ENCODE measurements around the gene GPBP1.
"Not testable (repeated sequence)": the region's sequence is repeated elsewhere in the genome, so short reads cannot be mapped to it uniquely, and the experiment has no call there.

The GPBP1 gene

GRCh38 chr5:57177479-57178156 is 3.8 kb downstream of the GPBP1 start:
- peak overlapping the region; percentile 98 for H3K4me3 ChIP-seq (replicated peaks; ENCODE audit: low read depth, low read length)
- no peak for TF ChIP-seq CTCF (IDR thresholded peaks at IDR 0.05; ENCODE audit: low read length, missing control alignments)
- DNase-seq (ENCODE audit: low read depth) = no peak

GRCh38 chr5:57178238-57178637 is 4.4 kb downstream of the GPBP1 start:
- not testable (repeated sequence) for DNase-seq (ENCODE audit: low read depth)
- H3K4me3 ChIP-seq (replicated peaks; ENCODE audit: low read depth, low read length) = peak overlapping the region; percentile 98

- peak overlapping the region; percentile 98 for H3K4me3 ChIP-seq (replicated peaks; ENCODE audit: low read depth, low read length)
- no peak for TF ChIP-seq CTCF (IDR thresholded peaks at IDR 0.05; ENCODE audit: low read length, missing control alignments)
- DNase-seq (ENCODE audit: low read depth) = no peak
Observed at GRCh38 chr5:57179262-57180200, 5.7 kb downstream of the GPBP1 start.

DNA sequence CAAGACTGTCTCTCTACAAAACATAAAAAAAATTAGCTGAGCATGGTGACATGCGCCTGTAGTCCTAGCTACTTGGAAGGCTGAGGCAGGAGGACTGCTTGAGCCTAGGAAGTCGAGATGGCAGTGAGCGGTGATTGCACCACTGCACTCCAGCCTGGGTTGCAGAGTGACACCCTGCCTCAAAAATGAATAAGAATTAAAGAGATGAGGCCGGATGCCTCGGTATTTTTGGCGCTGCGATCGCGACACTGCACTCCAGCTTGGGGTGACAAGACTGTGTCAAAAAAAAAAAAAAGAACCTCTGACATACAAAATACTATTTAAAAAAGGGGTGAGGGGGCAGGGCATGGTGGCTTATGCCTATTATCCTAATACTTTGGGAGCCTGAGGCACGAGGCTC is 7.3 kb downstream of the GPBP1 start:
- H3K4me3 ChIP-seq (replicated peaks; ENCODE audit: low read depth, low read length) = no peak overlapping the region
- DNase-seq (ENCODE audit: low read depth) = no peak
- no peak for TF ChIP-seq CTCF (IDR thresholded peaks at IDR 0.05; ENCODE audit: low read length, missing control alignments)

DNA sequence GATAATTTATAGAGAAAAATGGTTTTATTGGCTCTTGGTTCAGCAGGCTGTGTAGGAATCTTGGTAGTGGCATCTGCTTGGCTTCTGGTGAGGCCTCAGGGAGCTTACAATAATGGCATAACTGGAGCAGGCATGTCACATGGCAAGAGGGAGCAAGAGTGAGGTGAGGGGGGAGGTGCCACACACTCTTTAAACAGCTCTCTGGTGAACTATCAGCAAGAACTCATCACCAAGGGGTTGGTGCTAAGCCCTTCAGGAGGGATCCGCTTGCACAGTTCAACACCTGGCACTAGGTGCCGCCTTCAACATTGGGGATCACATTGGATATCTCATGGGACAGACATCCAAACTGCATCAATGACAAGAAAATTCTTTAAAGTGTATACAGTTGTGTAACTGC is 10.5 kb downstream of the GPBP1 start:
- TF ChIP-seq CTCF (IDR thresholded peaks at IDR 0.05; ENCODE audit: low read length, missing control alignments) = no peak
- DNase-seq (ENCODE audit: low read depth) = no peak
- no peak overlapping the region for H3K4me3 ChIP-seq (replicated peaks; ENCODE audit: low read depth, low read length)

DNA sequence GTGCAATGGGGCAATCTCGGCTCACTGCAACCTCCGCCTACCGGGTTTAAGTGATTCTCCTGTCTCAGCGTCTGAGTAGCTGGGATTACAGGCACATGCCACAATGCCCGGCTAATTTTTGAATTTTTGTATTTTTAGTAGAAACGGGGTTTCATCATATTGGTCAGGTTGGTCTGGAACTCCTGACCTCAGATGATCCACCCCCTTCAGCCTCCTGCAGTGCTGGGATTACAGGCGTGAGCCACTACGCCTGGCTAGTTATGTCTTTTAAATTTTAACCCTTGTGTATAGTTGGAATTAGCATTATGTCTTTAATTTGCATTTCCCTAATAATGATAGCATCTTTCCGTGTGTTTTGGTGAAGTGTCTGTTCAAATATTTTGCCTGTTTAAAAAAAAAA is 11.5 kb downstream of the GPBP1 start:
- no peak for DNase-seq (ENCODE audit: low read depth)
- TF ChIP-seq CTCF (IDR thresholded peaks at IDR 0.05; ENCODE audit: low read length, missing control alignments) = no peak
- H3K4me3 ChIP-seq (replicated peaks; ENCODE audit: low read depth, low read length) = no peak overlapping the region

- no peak for DNase-seq (ENCODE audit: low read depth)
- no peak overlapping the region for H3K4me3 ChIP-seq (replicated peaks; ENCODE audit: low read depth, low read length)
- no peak for TF ChIP-seq CTCF (IDR thresholded peaks at IDR 0.05; ENCODE audit: low read length, missing control alignments)
Observed at GRCh38 chr5:57186194-57186593, 12.3 kb downstream of the GPBP1 start.

- H3K4me3 ChIP-seq (replicated peaks; ENCODE audit: low read depth, low read length); DNase-seq (ENCODE audit: low read depth): not testable (repeated sequence)
Observed at GRCh38 chr5:57187977-57188376, 14.1 kb downstream of the GPBP1 start.
